CD4-positive, alpha-beta T cell treated with Interleukin-4 for 4 hours (primary cell): ENCODE results near the gene NAA50.

Experiments used
- DNase-seq: peaks from one replicate; pipeline ENCODE4 v3.0.0-alpha.2; 2020

The NAA50 gene

GRCh38 chr3:113684271-113684819 lies 61.7 kb downstream of the NAA50 start:
- DNase-seq, result no peak

- no peak for DNase-seq
Measured at GRCh38 chr3:113678773-113679172, 67.3 kb downstream of the NAA50 start.

GRCh38 chr3:113677737-113678136 lies 68.3 kb downstream of the NAA50 start:
- no peak for DNase-seq

- no peak for DNase-seq
Measured at GRCh38 chr3:113676261-113676660, 69.8 kb downstream of the NAA50 start.

GRCh38 chr3:113673593-113673992 lies 72.5 kb downstream of the NAA50 start:
- no peak for DNase-seq

- no peak for DNase-seq
Measured at GRCh38 chr3:113668015-113668414, 78.0 kb downstream of the NAA50 start.
